ENCODE measurements around the gene STK39.
A peak's percentile ranks its signal among the peaks of the same experiment; 100 is the strongest.

The STK39 gene

GRCh38 chr2:168005586-168005985, 241.8 kb downstream of the STK39 start:
- peak overlapping the region; percentile 36; the same call in 1 of the 2 replicates for H3K27ac ChIP-seq
- TF ChIP-seq ZFX (IDR thresholded peaks at IDR 0.05), result no peak
- no peak for TF ChIP-seq CTCF (conservative IDR thresholded peaks at IDR 0.05)

- no peak overlapping the region for H3K27ac ChIP-seq
- TF ChIP-seq ZFX (IDR thresholded peaks at IDR 0.05) (no peak), CTCF (conservative IDR thresholded peaks at IDR 0.05) (no peak)
Measured at GRCh38 chr2:168003876-168004275, 243.5 kb downstream of the STK39 start.

GRCh38 chr2:168002021-168002553, 245.3 kb downstream of the STK39 start:
- TF ChIP-seq CTCF (conservative IDR thresholded peaks at IDR 0.05), result no peak
- TF ChIP-seq ZFX (IDR thresholded peaks at IDR 0.05), result no peak
- H3K27ac ChIP-seq, result no peak overlapping the region

- TF ChIP-seq ZFX (IDR thresholded peaks at IDR 0.05), result no peak
- no peak for TF ChIP-seq CTCF (conservative IDR thresholded peaks at IDR 0.05)
- no peak overlapping the region for H3K27ac ChIP-seq
Measured at GRCh38 chr2:167992278-167992677, 255.1 kb downstream of the STK39 start.

- TF ChIP-seq ZFX (IDR thresholded peaks at IDR 0.05) (no peak), CTCF (conservative IDR thresholded peaks at IDR 0.05) (no peak)
- H3K27ac ChIP-seq, result no peak overlapping the region
Measured at GRCh38 chr2:167990062-167990461, 257.3 kb downstream of the STK39 start.

GRCh38 chr2:167988296-167988695, 259.1 kb downstream of the STK39 start:
- H3K27ac ChIP-seq, result no peak overlapping the region
- TF ChIP-seq ZFX (IDR thresholded peaks at IDR 0.05) (no peak), CTCF (conservative IDR thresholded peaks at IDR 0.05) (no peak)

- H3K27ac ChIP-seq, result no peak overlapping the region
- no peak for TF ChIP-seq ZFX (IDR thresholded peaks at IDR 0.05)
- TF ChIP-seq CTCF (conservative IDR thresholded peaks at IDR 0.05), result no peak
Measured at GRCh38 chr2:167987558-167987957, 259.8 kb downstream of the STK39 start.

Data from C4-2B (cell line).